HG03097 (cell line): Measurements from ENCODE around the gene MINDY3.
"Not testable (repeated sequence)": the region's sequence is repeated elsewhere in the genome, so short reads cannot be mapped to it uniquely, and the experiment has no call there.

Experiments
- ATAC-seq: cut with Tn5 transposase; IDR thresholded peaks from one replicate; pipeline ENCODE4 v1.9.1; 2021; ENCODE audit not compliant: unreplicated experiment, low FRiP score

The MINDY3 gene

DNA sequence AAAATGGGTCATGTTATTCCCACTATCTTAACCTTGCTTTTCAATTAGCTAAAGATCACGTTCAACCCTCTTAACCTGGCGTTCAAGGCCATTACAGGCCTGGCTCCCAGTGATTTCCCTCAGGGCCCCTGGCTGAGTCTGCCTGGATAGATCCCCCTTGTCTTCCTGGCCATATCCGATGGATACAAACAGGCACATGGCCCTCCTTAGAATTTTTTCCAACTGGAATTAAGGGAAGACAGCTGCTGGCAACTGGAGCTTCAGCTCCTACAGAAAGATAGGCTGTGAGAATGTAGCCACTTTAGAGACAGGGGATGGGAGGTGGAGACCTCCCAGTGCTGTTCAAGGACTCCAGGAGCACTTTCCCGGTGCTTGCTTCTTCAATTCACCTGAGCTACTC, 77.5 kb downstream of the MINDY3 start:
- ATAC-seq: no peak

DNA sequence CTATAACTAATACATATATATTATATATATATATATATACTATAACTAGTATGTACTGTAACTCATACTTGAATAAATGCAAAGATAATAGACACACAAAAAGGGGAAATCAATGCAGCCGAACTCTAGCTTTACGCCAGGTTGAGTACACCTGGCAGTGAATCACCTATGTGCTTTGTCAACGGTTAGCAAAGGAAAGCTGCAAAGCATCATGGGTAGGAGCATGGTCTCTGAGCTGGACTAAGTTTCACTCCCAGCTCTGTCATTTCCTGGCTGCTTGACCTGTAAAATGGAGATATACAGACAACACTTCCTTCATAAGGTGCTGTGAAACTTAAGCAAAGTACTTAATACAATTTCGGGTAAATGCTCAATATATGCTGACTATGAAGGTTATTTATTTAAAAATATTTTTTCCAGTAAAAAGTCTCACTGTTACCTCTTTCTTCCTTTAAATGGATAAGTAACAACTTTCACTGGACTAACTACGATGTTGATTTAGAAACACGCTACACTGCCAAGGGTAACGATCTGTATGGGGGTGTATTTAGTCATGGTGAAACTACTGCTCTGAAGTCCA, 78.8 kb downstream of the MINDY3 start:
- no peak for ATAC-seq

DNA sequence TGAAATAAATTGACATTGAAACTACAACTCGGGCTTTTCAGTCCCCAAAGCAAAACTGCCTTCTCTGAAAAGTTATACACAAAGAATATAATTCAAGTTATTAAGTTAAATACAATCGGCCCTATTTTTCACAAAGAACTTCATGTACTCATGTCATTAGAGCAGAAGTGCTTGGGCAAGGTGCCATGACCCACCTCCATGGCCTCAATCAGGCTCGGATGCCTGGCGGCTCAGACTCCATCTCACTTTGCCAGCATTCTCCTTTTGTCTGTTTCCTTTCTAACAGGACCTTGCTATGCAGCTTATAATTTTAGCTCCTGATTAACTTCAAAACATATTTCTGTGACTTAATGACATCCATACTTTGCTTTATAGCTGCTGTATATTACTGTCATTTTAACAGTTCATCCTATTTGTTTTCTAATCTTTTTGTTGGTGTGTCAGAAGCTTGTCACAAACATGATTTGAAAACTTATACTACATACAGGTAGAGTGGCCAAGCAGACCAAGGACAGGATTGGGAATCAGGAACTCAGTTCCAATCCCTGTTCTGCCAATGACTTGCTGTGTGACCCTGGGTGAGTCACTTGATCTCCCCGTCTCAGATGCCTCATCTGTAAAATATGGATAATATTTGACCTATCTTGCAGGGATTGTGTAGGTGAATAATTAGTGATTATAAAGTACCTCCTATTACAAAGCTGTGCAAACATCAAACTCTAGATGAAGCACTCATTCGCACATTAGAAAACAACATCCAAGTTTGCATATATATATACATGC, 79.8 kb downstream of the MINDY3 start:
- ATAC-seq: no peak

GRCh38 chr10:15775513-15775912, 84.8 kb downstream of the MINDY3 start:
- no peak for ATAC-seq

DNA sequence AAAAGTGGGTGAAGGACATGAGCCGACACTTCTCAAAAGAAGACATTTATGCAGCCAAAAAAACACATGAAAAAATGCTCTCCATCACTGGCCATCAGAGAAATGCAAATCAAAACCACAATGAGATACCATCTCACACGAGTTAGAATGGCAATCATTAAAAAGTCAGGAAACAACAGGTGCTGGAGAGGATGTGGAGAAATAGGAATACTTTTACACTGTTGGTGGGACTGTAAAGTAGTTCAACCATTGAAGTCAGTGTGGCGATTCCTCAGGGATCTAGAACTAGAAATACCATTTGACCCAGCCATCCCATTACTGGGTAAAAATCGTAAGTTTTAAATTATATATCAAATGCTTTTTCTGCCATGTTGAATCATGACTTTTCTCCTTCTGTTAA, 85.8 kb downstream of the MINDY3 start:
- not testable (repeated sequence) for ATAC-seq

DNA sequence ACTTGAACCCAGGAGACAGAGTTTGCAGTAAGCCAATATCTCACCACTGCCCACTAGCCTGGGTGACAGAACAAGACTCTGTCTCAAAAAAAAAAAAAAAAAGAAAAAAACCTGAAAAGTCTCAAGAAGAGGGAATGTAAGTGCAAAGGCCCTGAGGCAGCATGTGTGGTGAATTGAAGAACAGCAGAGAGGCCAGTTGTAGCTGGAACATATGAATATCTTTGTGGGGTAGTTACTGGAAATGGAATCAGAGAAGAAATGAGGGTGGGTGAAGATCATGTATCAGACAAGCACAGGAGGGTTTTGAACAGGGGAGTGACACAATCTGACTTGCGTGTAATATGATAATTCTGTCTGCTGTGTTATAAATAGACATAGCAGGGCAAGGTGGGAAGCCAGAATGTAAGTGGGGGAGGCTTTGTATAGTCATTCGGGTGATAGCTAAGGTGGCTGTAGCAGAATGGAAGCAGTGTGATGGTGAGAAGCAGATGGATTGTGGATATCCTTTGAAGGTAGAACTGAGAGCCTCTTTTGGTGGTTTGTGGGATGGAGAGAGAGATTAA, 95.3 kb downstream of the MINDY3 start:
- no peak for ATAC-seq

DNA sequence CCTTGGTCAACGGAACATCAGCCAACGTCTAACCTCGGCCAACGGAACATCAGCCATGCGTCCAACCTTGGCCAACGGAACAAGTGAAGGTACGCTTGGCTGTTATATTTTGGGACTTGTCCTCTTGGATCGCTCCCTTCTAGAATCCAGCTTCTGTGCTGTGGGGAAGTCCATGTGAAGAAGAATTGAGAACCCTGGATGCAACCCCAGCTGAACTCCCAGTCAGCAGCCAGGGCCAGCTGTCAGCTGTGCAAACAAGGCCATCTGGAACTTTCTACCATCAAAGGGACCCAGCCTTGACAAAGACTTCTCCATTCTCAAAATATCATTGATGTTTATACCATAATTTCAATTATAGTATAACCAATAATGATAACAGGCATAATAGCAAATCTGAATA, 97.3 kb downstream of the MINDY3 start:
- no peak for ATAC-seq

DNA sequence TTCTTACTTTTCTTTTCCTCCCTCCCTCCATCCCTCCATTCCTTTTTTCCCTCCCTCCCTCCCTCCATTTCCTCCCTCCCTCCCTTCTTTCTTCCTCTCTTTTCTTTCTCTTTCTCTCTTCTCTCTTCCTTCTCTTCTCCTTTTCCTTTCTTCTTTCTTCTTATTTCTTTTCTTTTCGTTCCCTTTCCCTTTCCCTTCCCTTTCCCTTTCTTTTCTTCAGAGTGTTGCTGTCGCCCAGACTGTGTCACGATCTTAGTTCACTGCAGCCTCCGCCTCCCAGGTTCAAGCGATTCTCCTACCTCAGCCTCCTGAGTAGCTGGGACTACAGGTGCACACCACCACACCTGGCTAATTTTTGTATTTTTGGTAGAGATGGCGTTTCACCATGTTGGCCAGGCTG, 98.1 kb downstream of the MINDY3 start:
- ATAC-seq: not testable (repeated sequence)

DNA sequence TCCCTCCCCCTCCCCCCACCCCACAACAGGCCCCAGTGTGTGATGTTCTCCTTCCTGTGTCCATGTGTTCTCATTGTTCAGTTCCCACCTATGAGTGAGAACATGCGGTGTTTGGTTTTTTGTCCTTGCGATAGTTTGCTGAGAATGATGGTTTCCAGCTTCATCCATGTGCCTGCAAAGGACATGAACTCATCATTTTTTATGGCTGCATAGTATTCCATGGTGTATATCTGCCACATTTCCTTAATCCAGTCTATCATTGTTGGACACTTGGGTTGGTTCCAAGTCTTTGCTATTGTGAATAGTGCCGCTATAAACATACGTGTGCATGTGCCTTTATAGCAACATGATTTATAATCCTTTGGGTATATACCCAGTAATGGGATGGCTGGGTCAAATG, 99.1 kb downstream of the MINDY3 start:
- ATAC-seq: not testable (repeated sequence)

DNA sequence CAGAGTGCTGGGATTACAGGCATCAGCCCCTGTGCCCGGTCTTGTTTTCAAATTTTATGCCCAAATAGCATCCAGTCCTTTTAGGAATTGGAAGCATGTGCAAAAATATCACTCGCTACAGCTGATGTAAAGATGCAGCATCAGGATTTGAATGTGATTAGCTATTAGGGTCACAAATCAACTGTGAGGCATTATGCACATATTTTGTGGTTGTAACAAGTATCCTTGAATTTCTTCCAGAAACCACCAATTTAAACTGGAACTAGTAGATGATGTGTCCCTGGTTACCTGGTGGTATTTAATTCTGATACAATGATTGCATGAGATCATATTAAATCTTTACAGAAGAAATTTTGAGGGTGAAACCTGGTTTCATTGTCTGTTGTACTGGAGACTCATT, 99.6 kb downstream of the MINDY3 start:
- ATAC-seq: no peak

- ATAC-seq: no peak
These were observed 101.0 kb downstream of the MINDY3 start for GRCh38 chr10:15759265-15759664.

DNA sequence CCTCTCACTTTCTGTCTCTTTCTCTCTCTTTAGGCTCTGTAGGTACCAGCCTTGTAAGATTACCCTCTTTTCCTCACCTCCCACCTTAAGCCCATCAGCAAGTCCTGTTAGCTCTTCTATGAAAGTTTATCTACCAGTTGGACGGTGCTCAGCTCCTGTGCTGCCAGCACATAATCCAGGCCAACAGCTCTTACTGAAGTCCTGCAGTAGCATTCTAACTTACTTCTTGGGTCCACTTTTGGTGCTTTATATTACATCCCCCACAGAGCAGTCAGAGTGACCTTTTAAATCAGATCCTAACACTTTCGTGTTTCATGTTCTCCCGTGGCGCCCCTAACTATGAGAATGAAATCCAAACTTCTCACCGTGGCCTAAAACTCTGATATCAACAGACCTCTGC, 101.7 kb downstream of the MINDY3 start:
- no peak for ATAC-seq

- no peak for ATAC-seq
These were observed 105.4 kb downstream of the MINDY3 start for GRCh38 chr10:15754937-15755336.

GRCh38 chr10:15751046-15751445, 109.3 kb downstream of the MINDY3 start:
- ATAC-seq: no peak

DNA sequence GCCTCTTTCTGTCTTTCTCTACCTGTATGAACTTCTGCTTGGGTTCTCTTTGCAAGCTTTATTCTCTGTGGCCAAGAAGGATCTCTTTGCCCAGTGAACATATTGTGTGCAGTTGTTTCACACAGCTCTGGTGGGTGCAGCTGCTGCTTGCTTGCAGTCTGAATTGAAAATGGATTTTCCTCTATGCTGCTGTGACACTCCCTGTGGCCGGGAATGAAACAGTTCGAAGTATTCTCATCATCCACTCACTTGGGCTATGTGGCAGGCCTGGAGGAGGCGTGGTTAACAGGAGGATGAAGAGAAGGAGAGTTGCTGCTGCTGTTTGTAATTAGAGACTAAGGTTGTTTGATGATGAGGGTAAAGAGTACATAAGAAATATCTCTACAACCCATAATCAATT, 112.2 kb downstream of the MINDY3 start:
- ATAC-seq: no peak

DNA sequence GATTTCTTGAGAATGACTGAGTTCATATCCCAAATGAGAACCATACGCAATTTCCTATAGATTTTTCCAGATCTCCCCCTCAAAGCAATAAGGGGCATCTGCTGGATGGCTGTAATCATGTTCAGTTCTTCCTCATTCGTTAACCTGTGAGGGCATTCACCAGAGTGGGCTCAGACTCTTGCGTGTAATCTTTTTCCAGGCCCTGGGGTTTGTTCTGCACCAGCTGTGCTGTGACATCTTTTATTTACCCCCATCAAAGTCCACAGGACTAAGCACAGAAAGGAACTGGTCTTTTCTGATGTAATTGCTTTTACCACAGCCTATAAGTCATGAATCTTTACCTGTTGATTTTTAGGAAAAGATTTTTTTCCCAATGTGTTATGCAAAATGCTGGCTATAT, 112.7 kb downstream of the MINDY3 start:
- no peak for ATAC-seq

DNA sequence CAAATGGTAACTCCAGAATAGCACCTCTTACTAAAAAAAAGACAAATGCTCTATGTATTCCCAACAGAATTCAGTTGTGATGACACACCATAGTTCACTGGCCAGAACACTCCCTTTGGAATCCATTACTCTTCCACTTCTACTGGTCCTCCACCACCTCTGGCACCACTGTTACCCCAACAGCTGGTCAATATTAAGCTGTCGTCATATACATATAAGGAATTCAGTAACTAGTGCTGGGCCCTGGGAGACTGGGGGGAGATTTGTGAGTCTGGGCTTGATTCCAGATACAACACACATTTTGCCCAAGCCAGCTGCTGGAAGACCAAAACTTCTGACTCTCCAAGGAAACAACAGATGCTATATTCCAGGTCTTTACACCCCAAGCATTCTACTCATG, 114.6 kb downstream of the MINDY3 start:
- ATAC-seq: no peak

DNA sequence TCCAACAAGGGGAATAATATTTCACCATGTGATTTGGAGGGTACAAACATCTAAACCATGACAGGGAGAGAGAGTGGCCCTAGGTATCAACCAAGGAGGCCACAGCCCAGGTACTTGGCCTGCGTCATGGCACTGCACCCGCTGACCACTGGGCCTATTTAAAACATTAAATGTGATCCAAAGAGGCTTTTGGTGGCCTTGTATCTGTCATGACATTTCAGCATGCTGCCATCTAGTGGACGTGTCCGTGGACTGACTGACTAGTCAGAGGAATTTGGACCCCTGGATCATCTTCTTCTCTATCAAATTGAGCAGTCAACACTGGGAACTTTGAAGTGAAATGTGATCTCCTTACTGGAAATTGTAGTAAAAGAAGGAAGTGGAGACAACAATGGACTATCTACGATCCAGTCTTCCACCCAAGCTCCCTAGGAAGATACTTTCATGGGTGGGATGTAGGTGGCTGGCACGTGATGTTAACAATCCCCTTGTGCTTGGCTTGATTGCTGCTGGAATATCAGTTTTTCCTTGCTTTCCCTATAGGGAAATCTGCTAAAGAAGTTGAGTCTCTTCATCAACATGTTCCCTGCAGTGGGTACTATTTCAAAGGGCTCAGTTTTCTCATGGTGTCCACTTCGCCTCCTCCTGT, 116.0 kb downstream of the MINDY3 start:
- ATAC-seq: no peak

DNA sequence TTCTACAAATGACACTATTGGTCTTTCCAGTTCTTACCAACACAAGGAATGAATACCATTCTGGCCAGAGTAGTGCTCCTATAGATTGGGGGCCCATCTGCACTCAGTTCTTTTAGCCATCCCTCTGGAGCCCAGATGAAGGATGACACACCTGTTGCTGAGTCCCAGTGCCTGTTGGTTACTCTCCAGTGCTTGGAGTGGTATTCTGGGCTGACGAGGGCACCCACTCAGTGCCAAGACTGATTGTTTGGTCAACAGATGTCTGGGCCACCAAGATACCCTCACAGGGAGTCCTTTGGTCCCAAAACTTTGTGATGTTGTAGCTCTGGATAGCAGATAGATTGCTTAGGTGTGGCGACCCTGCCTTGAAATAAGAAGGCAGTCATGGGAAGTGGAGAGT, 116.9 kb downstream of the MINDY3 start:
- ATAC-seq: no peak

- no peak for ATAC-seq
These were observed 117.5 kb downstream of the MINDY3 start for GRCh38 chr10:15742836-15743235.

GRCh38 chr10:15742102-15742501, 118.2 kb downstream of the MINDY3 start:
- ATAC-seq: no peak

- ATAC-seq: no peak
These were observed 118.7 kb downstream of the MINDY3 start for GRCh38 chr10:15741581-15741980.
